GM18519 (cell line): ENCODE data around the gene ITGB2.

ENCODE experiments used
- ATAC-seq: cut with Tn5 transposase; IDR thresholded peaks from one replicate; pipeline ENCODE4 v1.9.1; 2021; ENCODE audit warnings: mild to moderate bottlenecking, moderate library complexity; ENCODE audit not compliant: unreplicated experiment, low FRiP score

The ITGB2 gene

GRCh38 chr21:44898851-44899767, 21.6 kb downstream of the ITGB2 start:
- no peak for ATAC-seq

GRCh38 chr21:44898011-44898488, 22.6 kb downstream of the ITGB2 start:
- ATAC-seq: no peak

GRCh38 chr21:44897326-44898010, 23.2 kb downstream of the ITGB2 start:
- no peak for ATAC-seq

GRCh38 chr21:44896561-44897286, 24.0 kb downstream of the ITGB2 start:
- ATAC-seq: no peak

GRCh38 chr21:44895859-44896258, 24.8 kb downstream of the ITGB2 start:
- no peak for ATAC-seq

GRCh38 chr21:44894687-44895302, 25.9 kb downstream of the ITGB2 start:
- no peak for ATAC-seq

GRCh38 chr21:44893948-44894656, 26.6 kb downstream of the ITGB2 start:
- no peak for ATAC-seq

- no peak for ATAC-seq
Observed at GRCh38 chr21:44893278-44893556, 27.5 kb downstream of the ITGB2 start.

- no peak for ATAC-seq
Observed at GRCh38 chr21:44892536-44893277, 28.0 kb downstream of the ITGB2 start.

- ATAC-seq: no peak
Observed at GRCh38 chr21:44892095-44892494, 28.6 kb downstream of the ITGB2 start.

- ATAC-seq: no peak
Observed at GRCh38 chr21:44891631-44892031, 29.1 kb downstream of the ITGB2 start.

GRCh38 chr21:44890961-44891541, 29.6 kb downstream of the ITGB2 start:
- no peak for ATAC-seq

- ATAC-seq: no peak
Observed at GRCh38 chr21:44890338-44890931, 30.3 kb downstream of the ITGB2 start.

- no peak for ATAC-seq
Observed at GRCh38 chr21:44889625-44890337, 30.9 kb downstream of the ITGB2 start.

GRCh38 chr21:44888581-44889550, 31.8 kb downstream of the ITGB2 start:
- no peak for ATAC-seq

- no peak for ATAC-seq
Observed at GRCh38 chr21:44887807-44888580, 32.7 kb downstream of the ITGB2 start.
